GM13976 (cell line): ENCODE measurements around the gene GFER.

Source experiments
- DNase-seq: peaks from one replicate; pipeline ENCODE4 v3.0.0; 2012; ENCODE audit warnings: low spot score
- in situ Hi-C: fragments of 300-500 bp; cut with MboI; formaldehyde crosslinking; loops from one replicate; pipeline ENCODE4 v1.12.0; 2022; ENCODE audit warnings: low sequenced_read_pairs, mixed read lengths, inconsistent platforms; ENCODE audit not compliant: unreplicated experiment
- TF ChIP-seq, protein P1 (sequence below): IDR thresholded peaks from 2 replicates; pipeline ENCODE4 v1.5.1; 2012; ENCODE audit warnings: borderline replicate concordance, mild to moderate bottlenecking; ENCODE audit not compliant: insufficient read depth; ENCODE audit errors: extremely low read depth, missing control alignments, control extremely low read depth

Gene GFER

DNA sequence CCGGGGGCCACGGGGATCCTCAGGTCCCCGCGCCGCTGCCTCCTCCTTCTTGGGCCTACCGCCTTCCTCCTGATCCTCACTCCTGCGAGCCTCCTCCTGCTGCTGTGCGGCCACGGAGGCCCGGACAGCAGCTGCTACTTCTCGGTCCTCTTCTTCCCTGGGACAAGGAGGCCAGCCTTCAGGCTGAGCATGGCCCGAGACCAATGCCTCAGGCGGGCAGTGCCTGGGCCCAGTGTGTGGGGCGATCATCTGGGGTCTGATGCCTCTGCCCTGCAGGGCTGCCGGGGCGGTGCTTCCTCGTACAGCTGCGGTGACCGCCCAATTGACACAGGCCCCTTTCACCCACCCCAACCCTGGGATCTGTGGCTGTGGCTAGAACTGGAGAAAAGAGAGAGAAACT lies 17.0 kb downstream of the GFER start:
- in situ Hi-C loops, result loop anchor here (25.0 kb wide), 1 partner anchor 486 kb away; the partner anchor contains the start of gene TBC1D24
- DNase-seq, result no peak

DNA sequence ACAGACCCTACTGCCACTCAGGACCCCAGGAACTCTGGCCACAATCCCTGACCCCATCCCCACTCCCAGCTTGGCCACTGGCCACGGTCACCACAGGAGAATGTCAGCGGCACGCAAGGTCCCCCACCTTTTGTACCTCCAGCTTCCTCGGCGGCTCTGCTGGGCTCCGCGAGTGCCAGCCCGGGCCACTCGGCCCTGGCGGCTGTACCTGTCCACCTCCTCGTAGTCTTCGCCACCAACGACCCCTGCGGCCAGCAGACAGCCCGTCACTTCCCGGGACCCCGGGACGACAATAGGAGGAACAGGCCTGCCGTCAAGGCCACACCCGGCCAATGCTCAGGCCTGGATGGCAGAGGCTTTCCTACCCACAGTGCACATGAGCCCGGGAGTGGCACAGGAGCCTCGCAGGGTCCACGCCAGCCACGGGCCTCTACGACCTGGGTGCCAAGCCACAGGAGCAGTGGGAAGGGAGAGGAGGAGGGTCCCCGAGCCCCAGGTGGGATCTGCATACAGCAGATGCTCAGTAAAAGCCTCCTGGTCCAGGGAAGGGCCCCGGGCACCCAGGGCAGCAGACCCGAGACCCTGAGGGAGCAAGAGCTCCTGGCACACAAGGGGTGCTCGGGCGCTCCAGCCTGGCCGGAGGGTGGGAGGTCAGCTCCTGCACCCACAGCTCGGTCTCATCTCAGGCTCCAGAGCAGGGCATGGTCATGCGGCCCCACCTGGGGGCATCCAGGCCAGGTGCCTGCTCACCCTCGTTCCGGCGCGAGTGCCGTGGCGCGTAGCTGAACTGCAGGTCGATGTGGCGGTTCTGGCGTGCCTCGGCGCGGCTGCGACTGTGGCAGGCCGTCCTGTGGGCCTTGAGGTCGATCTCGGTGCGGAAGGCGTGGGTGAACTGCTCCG lies 17.7 kb downstream of the GFER start:
- DNase-seq, result no peak
- TF ChIP-seq, protein P1, sequence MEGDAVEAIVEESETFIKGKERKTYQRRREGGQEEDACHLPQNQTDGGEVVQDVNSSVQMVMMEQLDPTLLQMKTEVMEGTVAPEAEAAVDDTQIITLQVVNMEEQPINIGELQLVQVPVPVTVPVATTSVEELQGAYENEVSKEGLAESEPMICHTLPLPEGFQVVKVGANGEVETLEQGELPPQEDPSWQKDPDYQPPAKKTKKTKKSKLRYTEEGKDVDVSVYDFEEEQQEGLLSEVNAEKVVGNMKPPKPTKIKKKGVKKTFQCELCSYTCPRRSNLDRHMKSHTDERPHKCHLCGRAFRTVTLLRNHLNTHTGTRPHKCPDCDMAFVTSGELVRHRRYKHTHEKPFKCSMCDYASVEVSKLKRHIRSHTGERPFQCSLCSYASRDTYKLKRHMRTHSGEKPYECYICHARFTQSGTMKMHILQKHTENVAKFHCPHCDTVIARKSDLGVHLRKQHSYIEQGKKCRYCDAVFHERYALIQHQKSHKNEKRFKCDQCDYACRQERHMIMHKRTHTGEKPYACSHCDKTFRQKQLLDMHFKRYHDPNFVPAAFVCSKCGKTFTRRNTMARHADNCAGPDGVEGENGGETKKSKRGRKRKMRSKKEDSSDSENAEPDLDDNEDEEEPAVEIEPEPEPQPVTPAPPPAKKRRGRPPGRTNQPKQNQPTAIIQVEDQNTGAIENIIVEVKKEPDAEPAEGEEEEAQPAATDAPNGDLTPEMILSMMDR, result no peak
- in situ Hi-C loops, result loop anchor here (25.0 kb wide), 1 partner anchor 486 kb away; the partner anchor contains the start of gene TBC1D24

More for the DNA sequence above, 17.0 kb downstream of the GFER start:
- TF ChIP-seq, protein P1, result no peak

DNA sequence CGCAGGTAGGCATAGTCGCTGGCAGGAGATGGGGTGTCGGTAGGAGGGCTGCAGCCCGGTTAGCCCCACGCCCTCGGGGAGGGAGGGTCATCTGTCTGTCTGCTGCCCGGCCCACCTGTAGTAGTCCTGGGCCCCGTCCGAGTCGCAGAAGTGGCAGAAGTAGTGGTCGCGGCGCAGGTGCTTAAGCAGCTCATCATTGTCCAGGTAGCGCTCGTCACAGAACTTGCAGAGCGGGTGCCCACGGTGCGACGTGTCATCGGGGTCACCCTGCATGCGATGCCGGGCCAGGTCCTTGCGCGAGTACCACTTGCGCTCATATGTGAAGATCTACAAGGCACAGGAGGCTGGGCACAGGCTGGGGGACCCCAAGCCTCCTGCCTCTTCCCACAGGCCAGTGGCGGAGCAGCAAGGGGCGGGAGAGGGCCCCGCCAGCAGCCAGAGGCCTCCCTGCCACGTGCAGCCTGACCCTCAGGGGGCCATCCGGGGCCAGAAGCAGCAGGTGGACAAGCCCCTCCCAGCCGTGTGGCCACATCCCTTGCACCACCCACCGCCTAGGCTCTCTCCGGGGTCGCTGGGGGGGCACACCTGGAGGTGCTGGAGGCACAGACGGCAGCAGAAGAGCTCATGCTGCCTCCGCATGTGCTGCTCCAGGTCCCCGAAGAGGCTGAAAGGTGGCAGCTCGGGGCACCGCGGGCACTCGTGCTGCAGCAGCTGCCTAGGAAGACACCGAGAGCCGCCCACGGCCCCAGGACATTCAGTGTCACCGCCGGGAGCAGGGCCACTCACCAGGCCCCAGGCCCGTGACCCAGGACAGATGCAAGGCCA lies 18.6 kb downstream of the GFER start:
- TF ChIP-seq, protein P1, result no peak
- DNase-seq, result no peak
- in situ Hi-C loops, result loop anchor here (25.0 kb wide), 1 partner anchor 485 kb away; the partner anchor contains the start of gene TBC1D24

DNA sequence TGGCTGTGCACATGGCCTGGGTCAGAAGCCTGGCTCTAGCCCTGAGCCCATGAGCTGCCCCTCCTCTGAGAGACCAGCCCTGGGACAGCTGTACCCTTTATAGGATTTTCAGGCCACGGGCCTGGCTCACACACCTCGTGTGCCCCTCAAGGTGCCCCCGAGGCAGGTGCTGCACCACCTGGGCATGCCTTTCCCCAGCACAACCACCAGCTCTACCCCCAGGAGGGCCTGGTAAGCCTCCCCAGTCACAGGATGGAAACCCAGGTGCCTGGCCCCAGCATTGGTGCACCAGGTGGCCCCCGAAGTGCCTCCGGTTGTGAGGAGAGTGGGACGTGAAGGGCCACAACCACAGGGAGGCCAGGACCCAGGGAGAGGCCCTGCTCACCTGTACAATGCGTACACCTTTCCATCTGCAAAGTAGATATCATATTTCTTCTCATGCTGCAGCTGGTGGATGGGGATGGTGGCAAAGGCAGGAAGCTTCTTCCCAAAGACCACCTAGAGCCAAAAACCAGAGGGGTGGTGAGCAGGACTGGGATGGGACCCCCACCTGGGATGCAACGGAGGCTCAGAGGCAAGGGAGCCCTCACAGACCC lies 19.3 kb downstream of the GFER start:
- TF ChIP-seq, protein P1, result no peak
- DNase-seq, result no peak
- in situ Hi-C loops, result loop anchor here (25.0 kb wide), 1 partner anchor 484 kb away; the partner anchor contains the start of gene TBC1D24

DNA sequence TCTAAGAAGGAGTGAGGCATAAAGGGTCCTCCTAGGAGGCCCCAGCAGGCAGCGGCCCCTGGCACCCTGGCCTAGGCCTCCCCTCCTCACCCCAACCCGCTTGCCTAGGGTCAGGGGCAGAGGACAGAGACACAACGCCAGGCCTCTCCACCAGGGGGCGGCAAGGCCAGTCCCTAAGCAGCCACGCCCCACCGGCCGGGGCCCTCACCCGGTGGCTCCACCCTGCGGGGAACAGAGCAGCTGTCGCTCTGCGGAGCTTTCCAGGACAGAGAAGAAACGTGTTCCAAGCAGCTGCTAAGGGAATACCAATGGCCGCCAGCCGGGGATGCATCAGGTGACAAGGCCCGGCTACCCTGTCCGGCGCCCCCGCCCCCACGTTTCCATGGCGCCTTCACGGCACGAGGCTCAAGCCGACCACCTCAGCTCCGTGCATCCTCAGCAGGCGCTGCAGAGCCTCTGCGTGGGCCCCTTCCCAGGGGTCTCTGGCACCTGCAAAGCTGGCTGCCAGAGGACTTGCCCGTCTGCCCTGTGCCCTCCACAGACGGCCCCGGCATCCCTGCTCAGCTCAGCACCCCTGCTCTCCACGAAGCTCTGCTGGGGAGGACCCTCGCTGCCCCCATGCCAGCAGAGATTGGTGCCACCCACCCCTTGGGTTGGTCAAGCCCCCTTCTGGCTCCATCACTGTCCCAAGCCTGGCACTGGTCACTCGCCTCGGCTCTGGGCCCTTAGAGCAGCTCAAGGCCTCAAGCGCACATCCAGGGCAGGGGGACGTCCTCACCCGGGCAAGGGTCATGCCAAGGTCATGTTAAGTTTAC lies 20.0 kb downstream of the GFER start:
- in situ Hi-C loops, result loop anchor here (25.0 kb wide), 1 partner anchor 483 kb away; the partner anchor contains the start of gene TBC1D24
- TF ChIP-seq, protein P1, result peak; percentile 97
- peak; percentile 95 for DNase-seq
